Measurements from ENCODE around the gene HS2ST1.

The HS2ST1 gene

DNA sequence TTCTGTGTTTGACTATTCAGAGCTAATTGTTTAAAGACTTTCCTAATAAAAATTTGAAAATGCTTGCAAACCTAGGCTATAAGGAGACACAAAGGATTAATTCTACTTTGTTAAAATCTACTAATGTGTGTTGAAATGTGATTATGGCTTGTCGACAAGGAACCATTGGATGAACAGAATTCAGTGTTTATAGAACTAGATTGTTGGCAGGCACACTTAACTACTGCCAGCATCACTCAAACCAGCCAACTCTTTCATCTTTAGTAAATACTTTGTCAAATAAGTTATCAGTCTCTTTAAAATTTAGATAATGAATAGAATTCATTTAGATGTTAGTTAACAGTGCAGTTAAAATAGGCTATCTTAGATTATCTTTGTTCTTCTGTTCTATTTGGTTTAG lies 27.6 kb downstream of the HS2ST1 start:
- no peak for TF ChIP-seq GATA2 (IDR thresholded peaks at IDR 0.05; ENCODE audit: low read depth, low read length)
- TF ChIP-seq GATA3 (IDR thresholded peaks at IDR 0.05; ENCODE audit: low read depth, low read length): no peak

DNA sequence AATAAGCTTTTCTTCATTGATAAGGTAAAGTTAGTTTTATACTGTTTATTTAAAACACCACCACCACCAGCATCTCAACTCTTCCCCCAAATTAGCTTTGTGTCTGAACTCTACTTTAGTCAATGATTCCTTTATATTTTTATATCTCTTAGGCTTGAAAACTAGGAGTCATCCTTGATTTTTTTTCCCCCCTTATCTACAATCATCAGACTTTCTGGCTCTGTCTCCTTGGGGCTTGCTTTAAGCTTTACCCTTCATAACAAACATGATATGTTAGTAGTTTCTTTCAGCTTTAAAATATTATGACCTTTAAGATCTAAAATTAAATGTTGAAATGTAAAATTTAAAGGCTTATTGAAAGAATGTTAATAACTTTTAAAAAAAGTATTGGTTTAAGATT lies 28.3 kb downstream of the HS2ST1 start:
- TF ChIP-seq GATA2 (IDR thresholded peaks at IDR 0.05; ENCODE audit: low read depth, low read length): no peak
- no peak for TF ChIP-seq GATA3 (IDR thresholded peaks at IDR 0.05; ENCODE audit: low read depth, low read length)

DNA sequence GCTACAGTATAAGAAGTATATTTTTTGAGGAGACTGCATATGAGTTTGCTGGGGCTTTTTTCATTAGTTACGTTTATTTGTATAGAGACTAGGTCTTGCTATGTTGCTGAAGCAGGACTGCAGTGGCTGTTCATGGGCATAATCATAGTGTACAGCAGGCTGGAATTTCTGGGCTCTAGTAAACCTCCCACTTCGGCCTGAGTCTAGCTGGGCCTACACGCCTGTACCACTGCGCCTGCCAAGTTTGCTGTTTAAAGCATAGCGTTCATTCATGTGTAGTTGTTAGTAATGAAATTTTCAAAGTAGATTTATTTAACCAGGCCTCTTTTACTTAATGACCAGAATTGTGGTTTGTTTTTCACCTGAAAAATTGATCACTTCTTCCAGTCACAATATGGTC lies 33.8 kb downstream of the HS2ST1 start:
- no peak for TF ChIP-seq GATA2 (IDR thresholded peaks at IDR 0.05; ENCODE audit: low read depth, low read length)
- no peak for TF ChIP-seq GATA3 (IDR thresholded peaks at IDR 0.05; ENCODE audit: low read depth, low read length)

DNA sequence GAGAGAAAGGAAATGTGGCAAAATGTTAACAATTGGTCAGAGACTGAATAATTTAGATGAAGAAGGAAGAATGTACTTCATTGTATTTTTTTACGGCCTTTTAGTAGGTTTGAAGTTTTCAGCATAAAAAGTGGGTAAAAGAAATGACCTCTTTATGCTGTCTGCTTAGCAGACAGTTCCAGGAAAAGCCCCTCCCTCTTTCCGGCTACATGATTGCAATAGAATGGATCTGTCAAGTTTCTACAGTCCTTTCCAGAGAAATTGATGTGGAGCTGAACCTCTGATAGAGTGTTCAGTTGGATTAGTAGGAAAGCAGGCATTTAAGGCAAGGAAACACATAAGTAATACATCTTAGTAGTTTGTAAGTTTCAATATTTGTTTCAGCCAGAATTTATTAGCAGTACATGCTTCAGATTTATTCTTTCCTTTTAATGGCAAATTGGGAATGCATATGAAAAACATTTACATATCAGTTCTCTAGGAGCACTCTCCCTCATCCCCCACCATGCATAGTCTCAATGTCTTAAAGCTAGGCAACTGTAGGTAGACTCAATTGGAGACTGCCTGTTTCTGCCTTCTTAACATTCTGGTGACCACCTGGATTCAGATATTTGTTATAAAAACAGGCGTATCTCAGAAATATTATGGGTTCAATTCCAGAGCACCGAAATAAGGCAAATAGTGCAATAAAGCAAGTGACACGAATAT lies 36.4 kb downstream of the HS2ST1 start:
- TF ChIP-seq GATA2 (IDR thresholded peaks at IDR 0.05; ENCODE audit: low read depth, low read length) (no peak), GATA3 (IDR thresholded peaks at IDR 0.05; ENCODE audit: low read depth, low read length) (no peak)

DNA sequence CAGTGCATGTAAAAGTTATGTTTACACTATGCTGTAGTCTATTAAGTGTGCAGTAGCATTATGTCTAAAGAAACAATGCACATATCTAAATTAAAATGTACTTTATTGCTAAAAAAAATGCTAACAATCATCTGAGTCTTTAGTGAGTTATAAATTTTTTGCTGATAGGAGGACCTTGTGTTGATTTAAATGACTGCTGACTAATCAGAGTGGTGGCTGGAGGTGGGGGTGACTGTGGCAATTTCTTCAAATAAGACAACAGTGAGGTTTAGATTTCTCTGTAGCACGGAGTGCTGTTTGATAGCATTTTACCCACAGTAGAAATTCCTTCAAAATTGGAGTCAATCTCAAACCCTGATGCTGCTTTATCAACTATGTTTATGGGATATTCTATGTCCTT lies 37.0 kb downstream of the HS2ST1 start:
- no peak for TF ChIP-seq GATA2 (IDR thresholded peaks at IDR 0.05; ENCODE audit: low read depth, low read length)
- no peak for TF ChIP-seq GATA3 (IDR thresholded peaks at IDR 0.05; ENCODE audit: low read depth, low read length)

DNA sequence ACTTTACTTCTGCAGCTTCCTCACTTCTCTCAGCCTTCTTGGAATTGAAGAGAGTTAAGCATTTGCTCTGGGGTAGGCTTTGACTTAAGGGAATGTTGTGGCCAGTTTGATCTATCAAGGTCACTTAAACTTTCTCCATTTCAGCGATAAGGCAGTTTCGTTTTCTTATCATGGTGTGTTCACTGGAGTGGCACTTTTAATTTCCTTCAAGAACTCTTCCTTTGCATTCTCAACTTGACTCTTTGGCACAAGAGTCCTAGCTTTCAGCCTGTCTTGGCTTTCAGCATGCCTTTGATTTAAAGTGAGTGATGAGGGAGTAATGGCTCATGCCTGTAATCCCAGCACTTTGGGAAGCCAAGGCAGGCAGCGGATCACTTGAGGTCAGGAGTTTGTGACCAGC lies 38.7 kb downstream of the HS2ST1 start:
- TF ChIP-seq GATA2 (IDR thresholded peaks at IDR 0.05; ENCODE audit: low read depth, low read length) (no peak), GATA3 (IDR thresholded peaks at IDR 0.05; ENCODE audit: low read depth, low read length) (no peak)

DNA sequence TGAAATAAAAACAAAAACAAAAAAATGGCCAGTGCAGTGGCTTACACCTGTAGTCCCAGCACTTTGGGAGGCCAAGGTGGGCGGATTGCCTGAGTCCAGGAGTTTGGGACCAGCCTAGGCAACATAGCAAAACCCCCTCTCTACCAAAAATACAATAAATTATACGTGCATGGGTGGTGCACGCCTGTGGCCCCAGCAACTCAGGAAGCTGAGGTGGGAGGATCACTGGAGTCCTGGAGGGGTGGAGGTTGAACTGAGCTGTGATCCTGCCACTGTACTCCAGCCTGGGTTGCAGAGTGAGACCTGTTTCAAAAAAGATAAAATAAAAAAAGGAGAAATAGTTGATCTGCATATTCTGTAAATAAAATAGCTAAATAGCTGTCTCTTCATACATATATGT lies 41.2 kb downstream of the HS2ST1 start:
- no peak for TF ChIP-seq GATA3 (IDR thresholded peaks at IDR 0.05; ENCODE audit: low read depth, low read length)
- TF ChIP-seq GATA2 (IDR thresholded peaks at IDR 0.05; ENCODE audit: low read depth, low read length): no peak

DNA sequence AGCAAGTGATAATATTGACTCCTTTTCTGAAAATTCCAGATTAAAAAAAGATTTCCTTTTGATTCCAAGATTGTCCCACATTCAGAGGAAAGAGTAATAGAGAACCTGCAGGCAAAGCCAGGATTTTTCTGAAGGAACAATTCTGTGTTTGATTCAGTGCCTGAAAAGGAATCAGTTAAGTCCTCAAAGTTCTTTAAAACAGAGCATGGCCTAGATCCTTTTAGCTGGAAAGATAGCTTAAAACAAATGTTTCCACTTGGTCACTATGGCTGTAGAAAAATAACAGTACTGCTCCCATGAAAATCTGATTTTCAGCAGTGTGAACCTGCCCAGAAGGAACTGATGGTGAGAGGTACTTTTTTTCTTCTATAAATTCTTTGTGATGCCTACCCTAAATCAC lies 41.8 kb downstream of the HS2ST1 start:
- no peak for TF ChIP-seq GATA2 (IDR thresholded peaks at IDR 0.05; ENCODE audit: low read depth, low read length)
- TF ChIP-seq GATA3 (IDR thresholded peaks at IDR 0.05; ENCODE audit: low read depth, low read length): no peak

DNA sequence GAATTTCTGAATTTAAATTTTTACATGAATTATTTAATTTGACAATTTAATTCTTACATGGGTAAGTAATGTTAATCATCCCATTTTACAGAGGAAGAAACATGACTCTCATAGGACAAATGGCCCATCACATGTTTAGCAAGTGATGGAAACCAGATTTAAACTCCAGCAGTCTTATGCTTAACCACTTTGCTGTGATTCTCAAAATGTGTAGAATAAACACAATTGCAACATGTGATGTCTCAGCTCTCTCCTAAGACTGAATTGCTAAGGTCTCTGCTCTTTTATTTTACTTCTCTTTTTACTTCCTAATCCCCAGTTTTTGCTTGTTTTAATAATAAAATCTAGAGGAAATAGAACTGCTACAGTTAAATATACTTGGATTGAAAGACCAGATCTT lies 42.8 kb downstream of the HS2ST1 start:
- TF ChIP-seq GATA3 (IDR thresholded peaks at IDR 0.05; ENCODE audit: low read depth, low read length) (no peak), GATA2 (IDR thresholded peaks at IDR 0.05; ENCODE audit: low read depth, low read length) (no peak)

DNA sequence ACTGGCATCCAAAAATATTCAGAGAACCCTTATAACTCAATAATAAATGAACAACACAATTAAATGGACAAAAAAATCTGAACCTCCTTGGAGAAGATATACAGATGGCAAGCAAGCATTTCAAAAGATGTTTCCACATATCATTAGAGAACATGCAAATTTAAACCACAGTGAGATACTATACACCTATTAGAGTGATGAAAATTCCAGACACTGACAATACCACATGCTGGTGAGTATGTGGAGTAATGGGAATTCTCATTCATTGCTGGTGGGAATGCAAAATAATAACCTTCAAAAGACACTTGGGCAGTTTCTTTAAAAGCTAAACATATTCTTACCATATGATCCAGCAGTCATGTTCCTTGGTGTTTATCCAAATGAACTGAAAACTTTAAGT lies 46.1 kb downstream of the HS2ST1 start:
- TF ChIP-seq GATA2 (IDR thresholded peaks at IDR 0.05; ENCODE audit: low read depth, low read length): no peak
- TF ChIP-seq GATA3 (IDR thresholded peaks at IDR 0.05; ENCODE audit: low read depth, low read length): no peak

DNA sequence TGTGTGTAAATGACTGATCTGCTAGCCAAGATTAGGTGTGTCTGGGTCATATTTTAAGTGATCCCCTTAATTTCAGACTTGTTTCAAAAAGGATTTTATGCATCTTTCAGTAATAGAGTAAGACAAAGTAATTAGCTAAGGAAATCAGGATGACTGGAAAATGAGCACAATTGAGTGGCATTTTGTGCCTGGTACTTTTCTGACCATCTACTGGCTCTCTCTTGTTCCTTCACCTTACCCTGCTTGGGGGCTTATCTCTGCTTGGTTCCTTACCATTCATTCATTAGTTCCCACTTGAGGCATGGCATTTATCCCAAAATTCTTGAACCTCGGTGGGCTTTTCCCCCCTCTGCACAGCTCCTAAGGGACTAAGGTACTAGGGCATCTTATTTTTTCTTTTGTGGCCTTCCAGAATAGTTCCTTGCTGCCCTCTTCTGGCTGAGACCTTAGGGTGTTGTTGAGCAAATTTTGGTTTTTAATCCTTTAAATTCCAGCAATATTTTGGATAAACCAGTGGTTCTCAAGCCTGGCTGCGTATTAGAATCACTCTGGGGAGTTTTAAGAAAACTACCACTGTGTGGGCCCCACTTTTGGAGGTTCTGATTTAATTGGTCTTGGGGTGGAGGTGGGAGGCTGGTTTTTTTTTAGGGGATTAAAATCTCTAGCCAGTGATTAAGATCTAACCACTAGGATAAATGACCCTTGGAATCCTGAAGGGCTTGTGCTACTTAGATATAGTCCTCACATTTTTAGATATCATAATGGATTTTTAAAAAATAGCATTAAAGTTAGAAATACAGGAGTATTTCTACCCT lies 50.8 kb downstream of the HS2ST1 start:
- no peak for TF ChIP-seq GATA3 (IDR thresholded peaks at IDR 0.05; ENCODE audit: low read depth, low read length)
- TF ChIP-seq GATA2 (IDR thresholded peaks at IDR 0.05; ENCODE audit: low read depth, low read length): no peak

DNA sequence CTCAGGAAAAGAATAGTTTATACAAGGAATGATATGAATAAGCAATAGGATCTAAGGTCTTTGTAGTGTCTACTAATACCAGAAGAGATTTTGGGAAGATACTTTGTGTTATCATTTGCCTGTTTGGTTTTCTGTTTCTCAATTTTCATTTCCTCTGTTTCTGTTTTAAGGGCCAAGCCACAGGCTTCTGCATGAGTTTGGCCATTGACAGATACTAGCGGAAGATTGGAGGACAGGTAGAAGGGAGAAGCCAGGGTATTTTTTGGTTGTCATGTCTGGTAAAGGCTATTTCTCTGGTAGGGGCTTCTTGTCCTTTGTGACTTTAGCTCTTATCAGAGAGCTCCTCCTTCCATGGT lies 51.4 kb downstream of the HS2ST1 start:
- TF ChIP-seq GATA3 (IDR thresholded peaks at IDR 0.05; ENCODE audit: low read depth, low read length): no peak
- no peak for TF ChIP-seq GATA2 (IDR thresholded peaks at IDR 0.05; ENCODE audit: low read depth, low read length)

DNA sequence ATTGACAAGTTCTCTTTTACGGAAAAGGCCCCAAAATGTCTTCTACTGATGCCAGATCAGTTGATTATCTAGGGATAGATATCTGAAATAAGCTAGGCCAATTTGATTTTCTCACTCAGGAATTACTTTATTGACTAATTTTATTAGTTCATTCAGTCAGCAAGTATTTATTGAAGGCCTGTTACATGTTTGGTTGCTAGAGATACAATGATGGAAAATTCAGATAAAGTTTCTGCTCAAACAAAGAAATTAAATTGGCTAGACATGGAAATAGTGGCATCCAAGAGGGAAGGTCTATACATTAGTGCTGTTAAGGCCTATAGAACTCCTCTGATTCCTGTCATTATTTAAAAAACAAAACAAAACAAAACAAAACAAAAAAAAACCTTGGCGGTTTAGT lies 56.5 kb downstream of the HS2ST1 start:
- TF ChIP-seq GATA3 (IDR thresholded peaks at IDR 0.05; ENCODE audit: low read depth, low read length) (no peak), GATA2 (IDR thresholded peaks at IDR 0.05; ENCODE audit: low read depth, low read length) (no peak)

DNA sequence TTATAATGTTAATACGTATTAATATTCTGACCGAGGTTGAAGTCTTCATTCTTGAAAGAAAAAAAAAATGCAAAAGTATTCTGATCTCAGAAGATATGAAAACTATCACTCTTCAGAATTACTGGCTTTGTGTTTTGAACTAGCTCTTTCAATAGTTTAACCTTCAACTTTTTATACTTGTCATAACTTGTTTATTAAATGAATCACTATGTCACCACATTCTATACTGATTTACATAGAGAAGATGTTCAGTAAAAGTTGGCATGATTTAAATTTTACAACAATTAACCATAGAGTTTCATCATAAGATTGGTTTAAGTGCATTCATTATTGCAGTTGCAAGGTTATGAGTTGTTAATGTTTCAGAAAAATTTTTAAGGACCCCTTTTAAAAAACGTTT lies 57.3 kb downstream of the HS2ST1 start:
- TF ChIP-seq GATA2 (IDR thresholded peaks at IDR 0.05; ENCODE audit: low read depth, low read length) (no peak), GATA3 (IDR thresholded peaks at IDR 0.05; ENCODE audit: low read depth, low read length) (no peak)

DNA sequence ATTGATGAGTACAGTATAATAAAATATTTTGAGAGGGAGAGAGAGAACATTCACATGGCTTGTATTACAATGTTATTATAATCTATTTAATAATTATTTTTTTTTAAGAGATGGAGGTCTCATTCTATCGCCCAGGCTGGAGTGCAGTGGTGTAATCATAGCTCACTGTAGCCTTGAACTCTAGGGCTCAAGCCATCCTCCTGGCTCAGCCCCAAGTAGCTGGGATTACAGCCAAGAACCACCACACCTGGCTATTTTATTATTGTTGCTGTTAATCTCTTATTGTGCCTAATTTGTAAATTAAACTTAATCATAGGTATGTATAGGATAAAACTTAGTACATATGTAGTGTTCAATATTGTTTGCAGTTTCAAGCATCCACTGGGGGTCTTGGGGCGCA lies 57.8 kb downstream of the HS2ST1 start:
- TF ChIP-seq GATA3 (IDR thresholded peaks at IDR 0.05; ENCODE audit: low read depth, low read length) (no peak), GATA2 (IDR thresholded peaks at IDR 0.05; ENCODE audit: low read depth, low read length) (no peak)
